ENCODE data around the gene MMP21. TPM values are rescaled to one million over a fixed set of nuclear protein-coding genes. Genes with fewer than 3 reads are reported as not detected.

MMP21 gene
- total and polyA plus RNA-seq, 2 of the 13 experiments (the other 11 are each of a cell fraction or from before 2014, with no cell fraction given) = not detected

GRCh38 chr10:125792342-125793300 is 17.0 kb upstream of the MMP21 start (continued):
- peak; percentile 31; the same call in 1 of the 2 replicates for TF ChIP-seq TFAP4 (IDR thresholded peaks at IDR 0.05; ENCODE audit: borderline replicate concordance, low read depth)
- no peak for TF ChIP-seq PRPF4 (IDR thresholded peaks at IDR 0.05; ENCODE audit: low read depth, low read length, poor library complexity, severe bottlenecking)
- peak; percentile 92 for TF ChIP-seq SAP130 (CRISPR knock-in tag; IDR thresholded peaks at IDR 0.05; ENCODE audit: low read depth)
- peak; percentile 87; the same call in 1 of the 2 replicates for TF ChIP-seq ZSCAN9 (CRISPR knock-in tag; IDR thresholded peaks at IDR 0.05; ENCODE audit: borderline replicate concordance)
- 0 out of 2 replicates have a peak, but pooled peaks have one; percentile 32 for TF ChIP-seq JUN (CRISPR knock-in tag; IDR thresholded peaks at IDR 0.05)
- no peak for TF ChIP-seq TRIM22 (IDR thresholded peaks at IDR 0.05)
- peak; percentile 91; the same call in 1 of the 2 replicates for TF ChIP-seq ZNF503 (CRISPR knock-in tag; IDR thresholded peaks at IDR 0.05)
- TF ChIP-seq ZNF703 (CRISPR knock-in tag; IDR thresholded peaks at IDR 0.05; ENCODE audit: borderline replicate concordance) = no peak
- TF ChIP-seq ZSCAN21 (CRISPR knock-in tag; IDR thresholded peaks at IDR 0.05; ENCODE audit: borderline replicate concordance) = peak; percentile 86; the same call in 1 of the 2 replicates
- peak; percentile 90 for TF ChIP-seq ZGPAT (CRISPR knock-in tag; IDR thresholded peaks at IDR 0.05)
- TF ChIP-seq ZNF83 (CRISPR knock-in tag; IDR thresholded peaks at IDR 0.05; ENCODE audit: borderline replicate concordance) = no peak
- no peak for TF ChIP-seq MXD3 (CRISPR knock-in tag; IDR thresholded peaks at IDR 0.05)
- no peak for TF ChIP-seq NPAS2 (CRISPR knock-in tag; IDR thresholded peaks at IDR 0.05; ENCODE audit: borderline replicate concordance)
- TF ChIP-seq ZNF280B (CRISPR knock-in tag; IDR thresholded peaks at IDR 0.05; ENCODE audit: borderline replicate concordance) = no peak
- TF ChIP-seq RORA (CRISPR knock-in tag; IDR thresholded peaks at IDR 0.05) = no peak
- TF ChIP-seq ZBTB8A (CRISPR knock-in tag; IDR thresholded peaks at IDR 0.05; ENCODE audit: borderline replicate concordance, low read depth) = no peak
- TF ChIP-seq RFX5 (IDR thresholded peaks at IDR 0.05; ENCODE audit: low read depth, low read length) = no peak
- TF ChIP-seq ZNF572 (CRISPR knock-in tag; IDR thresholded peaks at IDR 0.05) = no peak
- peak; percentile 68; the same call in 1 of the 2 replicates for TF ChIP-seq ZNF275 (CRISPR knock-in tag; IDR thresholded peaks at IDR 0.05; ENCODE audit: borderline replicate concordance)
